HepG2 (cell line): Measurements from ENCODE around the gene RHOT2. TPM values are rescaled to one million over a fixed set of nuclear protein-coding genes. Genes with fewer than 3 reads are reported as not detected.

Experiments
- FOXP1 ChIP-seq, 2 experiments: fragments of 450-650 bp in 1 of 2; IDR thresholded peaks; 2 replicates each; pipeline ENCODE4 v1.6.1; 2017 to 2018; ENCODE audit warnings: antibody characterized with exemption in 1 of 2
- GMEB1 ChIP-seq: sonication (generic); formaldehyde crosslinking; IDR thresholded peaks from 2 replicates; pipeline ENCODE4 v1.5.1; 2020; ENCODE audit warnings: missing genetic modification reagents, mild to moderate bottlenecking, borderline replicate concordance
- GRHL1 ChIP-seq: sonication (generic); formaldehyde crosslinking; conservative IDR thresholded peaks from 2 replicates; pipeline ENCODE4 v1.8.0; 2022; ENCODE audit warnings: missing genetic modification reagents
- KLF12 ChIP-seq: sonication (generic); formaldehyde crosslinking; IDR thresholded peaks from 2 replicates; pipeline ENCODE4 v1.4.0; 2020; ENCODE audit warnings: missing genetic modification reagents, borderline replicate concordance
- MLXIP ChIP-seq: sonication (generic); formaldehyde crosslinking; IDR thresholded peaks from 2 replicates; pipeline ENCODE4 v1.9.0; 2021; ENCODE audit warnings: missing genetic modification reagents, borderline replicate concordance
- NFATC3 ChIP-seq: sonication (generic); formaldehyde crosslinking; IDR thresholded peaks from 2 replicates; pipeline ENCODE4 v1.5.1; 2020; ENCODE audit warnings: mild to moderate bottlenecking, missing genetic modification reagents
- POLR2A ChIP-seq, 2 experiments: IDR thresholded peaks; 2 replicates each; pipeline ENCODE4 v1.6.1; 2011; ENCODE audit warnings: low read depth in 2 of 2, low read length in 2 of 2, mild to moderate bottlenecking in 1 of 2, moderate library complexity in 1 of 2; ENCODE audit not compliant: insufficient read depth in 1 of 2
- SKIL ChIP-seq: sonication (generic); formaldehyde crosslinking; IDR thresholded peaks from 2 replicates; pipeline ENCODE4 v1.8.0; 2022; ENCODE audit warnings: missing genetic modification reagents, mild to moderate bottlenecking, moderate library complexity, borderline replicate concordance
- STAT5B ChIP-seq: sonication (generic); formaldehyde crosslinking; IDR thresholded peaks from 2 replicates; pipeline ENCODE4 v1.4.0; 2020; ENCODE audit warnings: missing genetic modification reagents
- TBX3 ChIP-seq: fragments of 450-650 bp; IDR thresholded peaks from 2 replicates; pipeline ENCODE4 v1.6.1; 2017; ENCODE audit warnings: antibody characterized with exemption, mild to moderate bottlenecking, inconsistent platforms, borderline replicate concordance
- ZFP36 ChIP-seq: fragments of 150-350 bp; IDR thresholded peaks from 2 replicates; pipeline ENCODE4 v1.6.1; 2018; ENCODE audit warnings: borderline replicate concordance, low read length, low read depth; ENCODE audit not compliant: partially characterized antibody
- ZNF30 ChIP-seq: sonication (generic); formaldehyde crosslinking; IDR thresholded peaks from 2 replicates; pipeline ENCODE4 v1.5.0; 2020; ENCODE audit warnings: mild to moderate bottlenecking, missing genetic modification reagents
- ZNF446 ChIP-seq: sonication (generic); formaldehyde crosslinking; IDR thresholded peaks from 2 replicates; pipeline ENCODE4 v1.5.0; 2020; ENCODE audit warnings: mild to moderate bottlenecking, missing genetic modification reagents
- ZNF451 ChIP-seq: sonication (generic); formaldehyde crosslinking; IDR thresholded peaks from 2 replicates; pipeline ENCODE4 v1.5.0; 2020; ENCODE audit warnings: mild to moderate bottlenecking, missing genetic modification reagents
- ZNF468 ChIP-seq: sonication (generic); formaldehyde crosslinking; IDR thresholded peaks from 2 replicates; pipeline ENCODE4 v1.8.0; 2022; ENCODE audit warnings: mild to moderate bottlenecking, moderate library complexity, missing genetic modification reagents
- ZNF768 ChIP-seq: sonication (generic); formaldehyde crosslinking; IDR thresholded peaks from 2 replicates; pipeline ENCODE4 v1.4.0; 2020; ENCODE audit warnings: missing genetic modification reagents
- polyA plus RNA-seq, 8 experiments: library from polyadenylated mRNA; depleted of rRNA in 3 of 8; stranded (reverse) in 7 of 8; unstranded in 1 of 8; fragments of >200 nt; fragmentation: Illumina TruSeq in 4 of 8; extraction: Trizol in 4 of 8; gene quantifications; 2 replicates each; pipeline versions ENCODE4 v1.2.1 to v1.2.3, GENCODE V29; 2011 to 2016; ENCODE audit warnings: low read depth in 4 of 8, missing spikeins in 1 of 8, mixed read lengths in 1 of 8; ENCODE audit not compliant: insufficient read depth in 1 of 8
- total RNA-seq, 5 experiments: library from RNA; depleted of rRNA; stranded (reverse); fragments of >200 nt; fragmentation: Illumina TruSeq; extraction: Trizol; gene quantifications; 2 replicates each; pipeline ENCODE4 v1.2.3, GENCODE V29; 2016; ENCODE audit warnings: low read depth in 1 of 5

The RHOT2 gene
- total and polyA plus RNA-seq, 2 of the 13 experiments (the other 11 are each of a cell fraction or from before 2014, with no cell fraction given) = 63.6 to 76.9 TPM

GRCh38 chr16:679814-680624 lies 12.1 kb downstream of the RHOT2 start, which contains the start of gene STUB1 (continued):
- TF ChIP-seq SKIL (CRISPR knock-in tag) = no peak
- TF ChIP-seq GRHL1 (CRISPR knock-in tag) = no peak
- 0 out of 2 replicates have a peak, but pooled peaks have one; percentile 43 for TF ChIP-seq GMEB1
- 0 out of 2 replicates have a peak, but pooled peaks have one; percentile 34 for TF ChIP-seq MLXIP (CRISPR knock-in tag)
- TF ChIP-seq STAT5B (CRISPR knock-in tag) = no peak
- no peak for TF ChIP-seq TBX3
- 0 out of 2 replicates have a peak, but pooled peaks have one; percentile 46 for TF ChIP-seq KLF12
- TF ChIP-seq ZNF446 (CRISPR knock-in tag) = peak; percentile 19; the same call in 1 of the 2 replicates
- no peak for TF ChIP-seq ZFP36
- TF ChIP-seq ZNF451 (CRISPR knock-in tag) = no peak
- no peak for TF ChIP-seq NFATC3 (CRISPR knock-in tag)
- TF ChIP-seq ZNF30 = no peak
- TF ChIP-seq ZNF768 = peak; percentile 63; the same call in 1 of the 2 replicates
- no peak for TF ChIP-seq FOXP1 (IDR thresholded peaks at IDR 0.05)
- TF ChIP-seq FOXP1 (CRISPR knock-in tag; IDR thresholded peaks at IDR 0.05) = no peak
- TF ChIP-seq ZNF468 (CRISPR knock-in tag) = no peak
- peak; percentile 48 to 73; a peak in 3 of 4 replicates for TF ChIP-seq POLR2A (IDR thresholded peaks at IDR 0.05; ENCODE audit: insufficient read depth in 1 of 2, low read depth in 2 of 2, low read length in 2 of 2)
